VCaP (cell line): ENCODE data around the gene TMTC1.
A peak's percentile ranks its signal among the peaks of the same experiment; 100 is the strongest.

ENCODE experiments used
- H3K27ac ChIP-seq: fragments of 450-650 bp; 2 replicates; pipeline ENCODE4 v1.5.1; 2017
- TF ChIP-seq, protein P1 (sequence below): fragments of 450-650 bp; conservative IDR thresholded peaks from 2 replicates; pipeline ENCODE4 v1.5.1; 2017; ENCODE audit warnings: mild to moderate bottlenecking, moderate library complexity

Gene TMTC1

DNA sequence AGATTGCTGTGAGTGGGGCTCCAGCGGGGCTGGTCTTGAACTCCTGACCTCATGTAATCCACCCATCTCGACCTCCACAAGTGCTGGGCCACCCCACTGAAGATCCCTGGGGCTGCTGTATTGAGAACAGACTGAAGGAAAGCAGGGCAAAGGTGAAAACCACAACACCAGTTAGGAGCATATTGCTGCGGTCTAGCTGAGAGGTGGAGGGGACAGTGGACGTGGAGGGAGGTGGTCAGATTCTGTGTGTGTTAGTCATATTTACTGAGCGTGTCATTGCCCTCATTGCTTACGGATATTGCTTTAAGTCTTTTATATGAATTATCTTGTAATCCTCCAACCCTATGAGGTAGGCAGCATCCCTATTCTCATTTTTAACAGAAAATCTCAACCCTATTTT lies 217.3 kb downstream of the TMTC1 start:
- TF ChIP-seq, protein P1, sequence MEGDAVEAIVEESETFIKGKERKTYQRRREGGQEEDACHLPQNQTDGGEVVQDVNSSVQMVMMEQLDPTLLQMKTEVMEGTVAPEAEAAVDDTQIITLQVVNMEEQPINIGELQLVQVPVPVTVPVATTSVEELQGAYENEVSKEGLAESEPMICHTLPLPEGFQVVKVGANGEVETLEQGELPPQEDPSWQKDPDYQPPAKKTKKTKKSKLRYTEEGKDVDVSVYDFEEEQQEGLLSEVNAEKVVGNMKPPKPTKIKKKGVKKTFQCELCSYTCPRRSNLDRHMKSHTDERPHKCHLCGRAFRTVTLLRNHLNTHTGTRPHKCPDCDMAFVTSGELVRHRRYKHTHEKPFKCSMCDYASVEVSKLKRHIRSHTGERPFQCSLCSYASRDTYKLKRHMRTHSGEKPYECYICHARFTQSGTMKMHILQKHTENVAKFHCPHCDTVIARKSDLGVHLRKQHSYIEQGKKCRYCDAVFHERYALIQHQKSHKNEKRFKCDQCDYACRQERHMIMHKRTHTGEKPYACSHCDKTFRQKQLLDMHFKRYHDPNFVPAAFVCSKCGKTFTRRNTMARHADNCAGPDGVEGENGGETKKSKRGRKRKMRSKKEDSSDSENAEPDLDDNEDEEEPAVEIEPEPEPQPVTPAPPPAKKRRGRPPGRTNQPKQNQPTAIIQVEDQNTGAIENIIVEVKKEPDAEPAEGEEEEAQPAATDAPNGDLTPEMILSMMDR = no peak
- peak overlapping the region; percentile 47; the same call in 1 of the 2 replicates for H3K27ac ChIP-seq

DNA sequence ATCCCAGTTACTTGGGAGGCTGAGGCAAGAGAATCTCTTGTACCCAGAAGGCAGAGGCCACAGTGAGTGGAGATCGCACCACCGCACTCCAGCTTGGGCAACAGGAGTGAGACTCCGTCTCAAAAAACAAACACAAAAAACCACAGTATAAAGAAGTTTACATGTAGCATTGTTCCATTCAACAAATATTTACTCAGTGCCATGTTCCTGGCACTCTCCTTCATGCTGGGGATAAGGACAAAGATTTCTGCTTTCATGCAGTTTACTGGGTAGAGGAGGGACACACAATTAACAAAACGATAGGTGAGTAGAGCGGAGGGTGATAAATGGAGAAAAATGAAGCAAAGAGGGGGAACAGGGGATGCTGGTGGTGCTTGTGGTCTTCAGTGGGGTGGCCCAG lies 218.0 kb downstream of the TMTC1 start:
- H3K27ac ChIP-seq = peak overlapping the region; percentile 47

DNA sequence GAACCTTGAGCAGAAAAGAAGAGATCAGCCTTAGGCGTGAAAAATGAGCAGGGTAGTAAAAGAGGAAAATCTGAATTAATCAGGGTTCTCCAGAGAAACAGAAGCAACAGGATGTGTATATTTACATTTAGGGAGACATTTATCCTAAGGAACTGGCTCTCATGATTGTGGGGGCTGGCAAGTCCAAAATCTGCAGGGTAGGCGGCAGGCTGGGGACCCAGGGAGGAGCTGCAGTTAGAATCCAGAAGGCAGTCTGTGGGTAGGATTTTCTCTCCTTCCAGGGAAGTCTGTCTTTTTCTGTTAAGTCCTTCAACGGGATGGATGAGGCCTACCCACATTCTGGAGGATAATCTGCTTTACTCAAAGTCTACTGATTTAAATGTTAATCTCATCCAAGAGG lies 218.8 kb downstream of the TMTC1 start:
- TF ChIP-seq, protein P1 = no peak
- peak overlapping the region; percentile 47; the same call in 1 of the 2 replicates for H3K27ac ChIP-seq

More for the DNA sequence above, 218.0 kb downstream of the TMTC1 start:
- TF ChIP-seq, protein P1 = no peak

DNA sequence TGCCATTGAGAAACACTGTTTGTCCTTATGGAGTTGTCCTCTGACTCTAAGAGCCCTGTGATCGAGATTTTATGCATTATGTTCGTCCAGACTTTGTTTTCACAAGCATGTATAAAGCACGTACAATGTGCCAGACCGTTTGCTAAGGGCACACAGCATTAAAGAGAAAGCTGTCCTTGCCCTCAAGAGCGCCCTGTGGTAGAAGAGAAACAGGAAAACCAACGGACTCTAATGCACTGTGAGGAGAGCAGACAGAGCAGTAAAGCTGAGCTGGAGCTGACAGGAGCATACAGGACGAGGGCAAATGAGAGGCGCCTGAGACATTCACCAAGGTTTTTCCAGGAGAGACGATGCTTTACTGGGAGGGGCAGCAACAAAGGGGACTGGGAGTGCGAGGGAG lies 220.1 kb downstream of the TMTC1 start:
- H3K27ac ChIP-seq = peak overlapping the region; percentile 75
- TF ChIP-seq, protein P1 = peak; percentile 11; the same call in 1 of the 2 replicates

DNA sequence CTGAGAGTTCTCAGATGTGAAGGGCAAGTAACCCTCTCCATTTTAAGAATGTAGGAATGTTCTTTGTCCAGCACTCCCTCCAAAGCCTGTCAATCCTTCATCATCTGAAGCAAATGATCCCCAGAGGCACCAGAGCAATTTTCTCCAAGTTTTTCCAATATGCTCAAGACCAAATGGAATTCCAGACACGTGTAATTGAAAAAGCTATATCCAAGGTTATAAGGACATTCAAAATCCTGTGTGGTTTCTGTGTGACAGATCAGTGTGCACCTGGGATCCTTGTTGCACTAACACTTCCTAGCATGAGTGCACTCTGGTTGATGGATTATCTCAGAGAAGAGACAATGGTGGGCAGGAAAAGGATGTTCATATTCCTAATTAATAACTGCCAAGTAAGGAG lies 220.7 kb downstream of the TMTC1 start:
- H3K27ac ChIP-seq = peak overlapping the region; percentile 75
- TF ChIP-seq, protein P1 = no peak

DNA sequence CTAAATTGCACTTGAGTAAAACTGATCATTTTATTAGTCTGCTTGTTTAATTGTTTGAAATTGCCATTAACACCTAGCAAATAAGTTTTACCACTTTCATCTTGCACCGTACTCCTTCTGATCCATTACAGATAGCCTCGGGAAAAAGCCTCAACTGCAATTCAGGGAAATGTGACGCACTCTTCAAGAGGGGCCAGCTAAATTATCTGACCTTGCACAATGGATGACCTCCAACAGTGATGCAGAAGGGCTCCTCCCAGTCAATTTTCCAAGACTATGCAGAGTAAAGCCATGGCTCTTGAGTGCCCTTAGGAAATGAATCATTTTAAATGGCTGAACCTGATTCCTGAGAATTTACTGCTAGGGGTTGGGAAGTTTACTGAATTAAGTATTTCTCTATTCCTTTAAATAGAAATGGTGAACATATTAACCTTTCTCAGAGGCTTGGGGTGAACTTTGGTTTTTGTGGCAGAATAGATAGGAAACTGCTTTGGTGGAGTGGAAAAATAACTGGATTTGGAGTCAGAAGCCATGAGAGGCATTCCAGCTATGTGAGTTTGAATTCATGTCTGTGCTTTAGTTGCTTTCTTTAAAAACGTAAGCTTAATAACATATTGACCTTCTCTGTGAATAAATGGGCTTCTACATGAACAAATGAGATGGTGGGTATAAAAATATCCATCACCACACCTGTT lies 221.5 kb downstream of the TMTC1 start:
- peak overlapping the region; percentile 75 for H3K27ac ChIP-seq
- TF ChIP-seq, protein P1 = no peak

DNA sequence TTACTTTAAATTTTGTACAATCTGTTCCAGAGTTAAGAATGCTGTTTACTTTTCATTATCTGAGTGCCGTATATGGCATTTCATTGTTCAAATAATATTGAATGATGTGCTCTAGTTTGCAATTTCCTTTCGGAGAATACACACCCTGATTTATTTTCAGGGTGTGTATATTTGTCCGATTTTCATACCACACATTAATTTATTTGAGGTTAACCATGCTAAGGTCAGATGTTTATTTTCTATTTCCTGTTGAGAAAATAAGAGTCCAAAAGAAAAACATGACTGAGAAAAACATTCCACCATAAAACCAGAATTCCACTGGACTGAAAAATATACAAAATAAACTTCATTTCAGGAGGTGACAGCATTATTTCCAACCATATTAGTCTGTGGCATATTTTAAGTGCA lies 222.1 kb downstream of the TMTC1 start:
- TF ChIP-seq, protein P1 = no peak
- peak overlapping the region; percentile 75 for H3K27ac ChIP-seq
